HEK293 (cell line): ENCODE measurements around the gene NPAS1.

Experiments
- CTCF ChIA-PET: fragments of 350-600 bp; formaldehyde crosslinking; extraction: SDS; loops from one replicate; lab custom pipeline; 2021; ENCODE audit warnings: antibody characterized with exemption; lab: Yijun Ruan, JAX
- POLR2A ChIA-PET: fragments of 300-600 bp; formaldehyde crosslinking; extraction: SDS; loops from one replicate; lab custom pipeline; 2020; ENCODE audit warnings: antibody characterized with exemption, inconsistent platforms; lab: Yijun Ruan, JAX
- H3K27ac ChIP-seq: fragments of 200-500 bp; sonication (Bioruptor generic); 2 replicates; pipeline ENCODE4 v1.5.1; 2014; ENCODE audit warnings: low read depth, low read length, control low read depth, inconsistent platforms; ENCODE audit errors: extremely low read depth
- H3K36me3 ChIP-seq, 2 experiments: fragments of 200-500 bp in 1 of 2; sonication (Bioruptor generic) in 1 of 2; 1 replicate in 1 of 2; 2 replicates in 1 of 2; pipeline ENCODE4 v1.5.1; 2014 to 2017; ENCODE audit warnings: inconsistent platforms in 2 of 2, low read length in 2 of 2; ENCODE audit not compliant: control insufficient read depth in 2 of 2, insufficient read depth in 1 of 2
- H3K4me1 ChIP-seq: fragments of 200-500 bp; sonication (Bioruptor generic); 2 replicates; pipeline ENCODE4 v1.5.1; 2014; ENCODE audit warnings: mild to moderate bottlenecking, low read length, inconsistent platforms; ENCODE audit not compliant: control insufficient read depth, insufficient read depth
- H3K4me3 ChIP-seq: 2 replicates; pipeline ENCODE4 v1.5.1; 2011; ENCODE audit warnings: low read depth, mild to moderate bottlenecking, control low read depth, low read length, moderate library complexity
- H3K9me3 ChIP-seq: fragments of 200-500 bp; sonication (Bioruptor generic); 2 replicates; pipeline ENCODE4 v1.5.1; 2014; ENCODE audit warnings: low read depth, low read length, inconsistent platforms; ENCODE audit not compliant: control insufficient read depth, insufficient read depth
- FEZF1 ChIP-seq: fragments of 450-650 bp; formaldehyde crosslinking; IDR thresholded peaks from 2 replicates; pipeline ENCODE4 v1.5.1; 2016; ENCODE audit warnings: missing biosample characterization, missing genetic modification characterization
- GLIS1 ChIP-seq: fragments of 450-650 bp; formaldehyde crosslinking; IDR thresholded peaks from 2 replicates; pipeline ENCODE4 v1.5.1; 2016; ENCODE audit warnings: missing biosample characterization, missing genetic modification characterization
- KLF10 ChIP-seq: fragments of 450-650 bp; IDR thresholded peaks from 2 replicates; pipeline ENCODE4 v1.5.1; 2018; ENCODE audit warnings: missing biosample characterization, mild to moderate bottlenecking, missing genetic modification characterization
- KLF16 ChIP-seq: fragments of 450-650 bp; formaldehyde crosslinking; IDR thresholded peaks from 2 replicates; pipeline ENCODE4 v1.5.1; 2017; ENCODE audit warnings: missing biosample characterization, missing genetic modification characterization
- SP3 ChIP-seq: fragments of 450-650 bp; formaldehyde crosslinking; IDR thresholded peaks from 2 replicates; pipeline ENCODE4 v1.5.1; 2016; ENCODE audit warnings: missing biosample characterization, missing genetic modification characterization
- ZBTB1 ChIP-seq: fragments of 450-650 bp; formaldehyde crosslinking; IDR thresholded peaks from 2 replicates; pipeline ENCODE4 v1.5.1; 2016; ENCODE audit warnings: missing biosample characterization, missing genetic modification characterization
- ZBTB8A ChIP-seq: fragments of 450-650 bp; formaldehyde crosslinking; IDR thresholded peaks from 2 replicates; pipeline ENCODE4 v1.5.1; 2016; ENCODE audit warnings: missing biosample characterization, missing genetic modification characterization
- ZFHX2 ChIP-seq: fragments of 450-650 bp; formaldehyde crosslinking; conservative IDR thresholded peaks from 2 replicates; pipeline ENCODE4 v1.5.1; 2016; ENCODE audit warnings: missing biosample characterization, missing genetic modification characterization
- ZFP37 ChIP-seq: fragments of 450-650 bp; formaldehyde crosslinking; IDR thresholded peaks from 2 replicates; pipeline ENCODE4 v1.5.1; 2016; ENCODE audit warnings: missing biosample characterization, missing genetic modification characterization
- ZNF112 ChIP-seq: fragments of 450-650 bp; formaldehyde crosslinking; IDR thresholded peaks from 2 replicates; pipeline ENCODE4 v1.5.0; 2017; ENCODE audit warnings: missing biosample characterization, missing genetic modification characterization
- ZNF138 ChIP-seq: fragments of 450-650 bp; formaldehyde crosslinking; IDR thresholded peaks from 2 replicates; pipeline ENCODE4 v1.5.1; 2016; ENCODE audit warnings: missing biosample characterization, missing genetic modification characterization, borderline replicate concordance
- ZNF146 ChIP-seq: fragments of 450-650 bp; formaldehyde crosslinking; IDR thresholded peaks from 2 replicates; pipeline ENCODE4 v1.5.1; 2016; ENCODE audit warnings: missing biosample characterization, missing genetic modification characterization
- ZNF155 ChIP-seq: fragments of 450-650 bp; formaldehyde crosslinking; IDR thresholded peaks from 2 replicates; pipeline ENCODE4 v1.5.1; 2016; ENCODE audit warnings: missing biosample characterization, missing genetic modification characterization
- ZNF184 ChIP-seq: fragments of 450-650 bp; IDR thresholded peaks from 2 replicates; pipeline ENCODE4 v1.5.1; 2018; ENCODE audit warnings: missing biosample characterization, mild to moderate bottlenecking, missing genetic modification characterization
- ZNF274 ChIP-seq, 2 experiments: fragments of 200-500 bp in 1 of 2; fragments of 450-650 bp in 1 of 2; sonication (Bioruptor generic) in 1 of 2; formaldehyde crosslinking in 1 of 2; IDR thresholded peaks; 2 replicates each; pipeline versions ENCODE4 v1.5.1 to v1.6.1; 2014 to 2016; ENCODE audit warnings: borderline replicate concordance in 1 of 2, inconsistent platforms in 1 of 2, low read length in 1 of 2, missing biosample characterization in 1 of 2, missing genetic modification characterization in 1 of 2
- ZNF37A ChIP-seq: fragments of 450-650 bp; IDR thresholded peaks from 2 replicates; pipeline ENCODE4 v1.5.1; 2018; ENCODE audit warnings: missing biosample characterization, missing genetic modification characterization
- ZNF654 ChIP-seq: fragments of 450-650 bp; formaldehyde crosslinking; IDR thresholded peaks from 2 replicates; pipeline ENCODE4 v1.5.1; 2016; ENCODE audit warnings: low read depth, missing biosample characterization, missing genetic modification characterization
- ZNF776 ChIP-seq: fragments of 450-650 bp; formaldehyde crosslinking; IDR thresholded peaks from 2 replicates; pipeline ENCODE4 v1.5.0; 2017; ENCODE audit warnings: missing biosample characterization, missing genetic modification characterization, borderline replicate concordance
- ZSCAN23 ChIP-seq: fragments of 450-650 bp; formaldehyde crosslinking; IDR thresholded peaks from 2 replicates; pipeline ENCODE4 v1.5.1; 2016; ENCODE audit warnings: missing biosample characterization, missing genetic modification characterization
- ZSCAN30 ChIP-seq: fragments of 450-650 bp; IDR thresholded peaks from 2 replicates; pipeline ENCODE4 v1.5.1; 2018; ENCODE audit warnings: missing biosample characterization, mild to moderate bottlenecking, missing genetic modification characterization, moderate library complexity
- TF ChIP-seq, protein P1 (sequence below): fragments of 450-650 bp; formaldehyde crosslinking; IDR thresholded peaks from 2 replicates; pipeline ENCODE4 v1.5.1; 2016; ENCODE audit warnings: missing biosample characterization, missing genetic modification characterization
- TF ChIP-seq, protein P2 (sequence below): fragments of 450-650 bp; formaldehyde crosslinking; IDR thresholded peaks from 2 replicates; pipeline ENCODE4 v1.5.1; 2016; ENCODE audit warnings: missing biosample characterization, missing genetic modification characterization
- TF ChIP-seq, protein P3 (sequence below): fragments of 450-650 bp; formaldehyde crosslinking; IDR thresholded peaks from 2 replicates; pipeline ENCODE4; 2016; ENCODE audit warnings: missing biosample characterization, missing genetic modification characterization
- TF ChIP-seq, protein P4 (sequence below): fragments of 450-650 bp; formaldehyde crosslinking; conservative IDR thresholded peaks from 2 replicates; pipeline ENCODE4 v1.5.1; 2016; ENCODE audit warnings: low read depth, missing biosample characterization, missing genetic modification characterization
- TF ChIP-seq, protein P5 (sequence below): fragments of 450-650 bp; formaldehyde crosslinking; IDR thresholded peaks from 2 replicates; pipeline ENCODE4 v1.5.1; 2017; ENCODE audit warnings: missing biosample characterization, mild to moderate bottlenecking, missing genetic modification characterization, moderate library complexity

Gene NPAS1

DNA sequence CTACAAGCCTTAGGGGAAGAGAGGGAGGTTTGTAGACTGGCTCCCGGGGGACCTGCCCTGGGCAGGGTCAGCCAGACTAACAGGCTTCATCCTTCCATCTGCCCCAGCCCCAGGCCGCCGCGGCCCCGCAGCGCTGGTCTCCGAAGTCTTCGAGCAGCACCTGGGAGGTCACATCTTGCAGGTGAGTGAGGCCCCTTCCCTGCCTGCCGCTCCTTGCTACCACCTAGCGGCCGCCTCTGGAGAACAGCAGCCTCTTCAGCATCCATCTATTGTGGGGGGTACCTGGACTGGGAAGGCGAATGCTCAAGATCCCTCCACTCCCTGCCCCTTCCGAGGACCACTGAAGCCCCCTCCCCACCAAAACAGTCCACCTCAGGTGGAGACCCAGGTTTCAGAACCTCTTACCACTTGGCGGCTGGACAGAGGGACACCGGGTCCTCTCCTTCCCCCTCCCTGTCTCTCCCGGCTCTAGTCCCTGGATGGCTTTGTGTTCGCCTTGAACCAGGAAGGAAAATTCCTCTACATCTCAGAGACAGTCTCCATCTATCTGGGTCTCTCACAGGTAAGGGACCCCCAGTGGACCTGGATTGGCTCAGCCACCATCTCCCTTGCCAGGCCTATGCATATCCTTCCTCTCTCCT, 12.7 kb downstream of the NPAS1 start (continued):
- no peak for TF ChIP-seq ZNF37A
- TF ChIP-seq ZNF776 (tag by site-specific recombination): no peak
- TF ChIP-seq, protein P1, sequence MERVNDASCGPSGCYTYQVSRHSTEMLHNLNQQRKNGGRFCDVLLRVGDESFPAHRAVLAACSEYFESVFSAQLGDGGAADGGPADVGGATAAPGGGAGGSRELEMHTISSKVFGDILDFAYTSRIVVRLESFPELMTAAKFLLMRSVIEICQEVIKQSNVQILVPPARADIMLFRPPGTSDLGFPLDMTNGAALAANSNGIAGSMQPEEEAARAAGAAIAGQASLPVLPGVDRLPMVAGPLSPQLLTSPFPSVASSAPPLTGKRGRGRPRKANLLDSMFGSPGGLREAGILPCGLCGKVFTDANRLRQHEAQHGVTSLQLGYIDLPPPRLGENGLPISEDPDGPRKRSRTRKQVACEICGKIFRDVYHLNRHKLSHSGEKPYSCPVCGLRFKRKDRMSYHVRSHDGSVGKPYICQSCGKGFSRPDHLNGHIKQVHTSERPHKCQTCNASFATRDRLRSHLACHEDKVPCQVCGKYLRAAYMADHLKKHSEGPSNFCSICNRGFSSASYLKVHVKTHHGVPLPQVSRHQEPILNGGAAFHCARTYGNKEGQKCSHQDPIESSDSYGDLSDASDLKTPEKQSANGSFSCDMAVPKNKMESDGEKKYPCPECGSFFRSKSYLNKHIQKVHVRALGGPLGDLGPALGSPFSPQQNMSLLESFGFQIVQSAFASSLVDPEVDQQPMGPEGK (tag by site-specific recombination): peak; percentile 49
- TF ChIP-seq, protein P2, sequence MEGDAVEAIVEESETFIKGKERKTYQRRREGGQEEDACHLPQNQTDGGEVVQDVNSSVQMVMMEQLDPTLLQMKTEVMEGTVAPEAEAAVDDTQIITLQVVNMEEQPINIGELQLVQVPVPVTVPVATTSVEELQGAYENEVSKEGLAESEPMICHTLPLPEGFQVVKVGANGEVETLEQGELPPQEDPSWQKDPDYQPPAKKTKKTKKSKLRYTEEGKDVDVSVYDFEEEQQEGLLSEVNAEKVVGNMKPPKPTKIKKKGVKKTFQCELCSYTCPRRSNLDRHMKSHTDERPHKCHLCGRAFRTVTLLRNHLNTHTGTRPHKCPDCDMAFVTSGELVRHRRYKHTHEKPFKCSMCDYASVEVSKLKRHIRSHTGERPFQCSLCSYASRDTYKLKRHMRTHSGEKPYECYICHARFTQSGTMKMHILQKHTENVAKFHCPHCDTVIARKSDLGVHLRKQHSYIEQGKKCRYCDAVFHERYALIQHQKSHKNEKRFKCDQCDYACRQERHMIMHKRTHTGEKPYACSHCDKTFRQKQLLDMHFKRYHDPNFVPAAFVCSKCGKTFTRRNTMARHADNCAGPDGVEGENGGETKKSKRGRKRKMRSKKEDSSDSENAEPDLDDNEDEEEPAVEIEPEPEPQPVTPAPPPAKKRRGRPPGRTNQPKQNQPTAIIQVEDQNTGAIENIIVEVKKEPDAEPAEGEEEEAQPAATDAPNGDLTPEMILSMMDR (tag by site-specific recombination): peak; percentile 79
- TF ChIP-seq ZNF112: no peak
- TF ChIP-seq FEZF1: no peak
- 0 out of 2 replicates have a peak, but pooled peaks have one; percentile 20 for TF ChIP-seq ZSCAN30 (tag by site-specific recombination)
- TF ChIP-seq, protein P3, sequence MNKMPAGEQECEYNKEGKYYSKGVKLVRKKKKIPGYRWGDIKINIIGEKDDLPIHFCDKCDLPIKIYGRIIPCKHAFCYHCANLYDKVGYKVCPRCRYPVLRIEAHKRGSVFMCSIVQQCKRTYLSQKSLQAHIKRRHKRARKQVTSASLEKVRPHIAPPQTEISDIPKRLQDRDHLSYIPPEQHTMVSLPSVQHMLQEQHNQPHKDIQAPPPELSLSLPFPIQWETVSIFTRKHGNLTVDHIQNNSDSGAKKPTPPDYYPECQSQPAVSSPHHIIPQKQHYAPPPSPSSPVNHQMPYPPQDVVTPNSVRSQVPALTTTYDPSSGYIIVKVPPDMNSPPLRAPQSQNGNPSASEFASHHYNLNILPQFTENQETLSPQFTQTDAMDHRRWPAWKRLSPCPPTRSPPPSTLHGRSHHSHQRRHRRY: no peak
- no peak for TF ChIP-seq KLF10 (tag by site-specific recombination)

DNA sequence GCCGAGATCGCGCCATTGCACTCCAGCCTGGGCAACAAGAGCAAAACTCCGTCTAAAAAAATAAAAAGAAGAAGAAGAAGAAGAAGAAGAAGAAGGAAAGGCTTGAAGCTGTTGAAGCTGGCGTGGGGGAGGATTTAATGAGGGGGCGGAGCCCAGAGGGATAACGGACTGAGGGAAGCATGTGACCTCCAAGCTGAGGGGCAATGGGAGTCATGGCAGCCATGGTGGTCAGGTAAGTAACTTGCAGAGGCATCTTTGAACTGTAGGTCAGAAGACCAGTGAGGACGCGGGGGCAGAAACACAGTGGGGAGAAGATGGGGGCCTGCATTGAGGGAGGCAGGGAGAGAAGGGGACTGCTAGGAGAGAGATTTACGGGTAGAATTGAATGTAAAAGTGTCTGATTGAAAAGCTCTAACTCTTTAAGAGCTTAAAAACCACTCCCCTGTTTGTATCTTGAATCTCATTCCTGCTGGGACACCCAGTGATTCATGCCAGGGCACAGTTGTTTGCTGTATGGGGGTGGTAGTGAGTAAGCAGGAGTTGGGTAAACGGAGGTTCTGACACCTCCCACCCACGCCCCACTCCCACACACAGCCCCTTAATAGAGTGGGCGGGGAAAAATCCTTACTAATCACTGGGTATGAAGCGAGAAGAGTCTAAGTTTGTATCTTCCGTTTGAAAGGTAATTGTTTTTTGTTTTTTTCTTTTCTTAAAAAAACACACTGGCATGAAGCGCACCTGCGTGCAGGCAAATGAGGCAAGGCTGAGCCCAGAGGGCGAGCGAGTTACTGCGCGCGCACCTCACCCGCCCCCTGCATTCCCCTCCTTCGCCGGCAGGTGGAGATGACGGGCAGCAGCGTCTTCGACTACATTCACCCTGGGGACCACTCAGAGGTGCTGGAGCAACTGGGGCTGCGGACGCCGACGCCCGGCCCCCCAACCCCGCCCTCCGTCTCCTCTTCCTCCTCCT, 15.8 kb downstream of the NPAS1 start:
- no peaks in the 10 kb centered on the region; a peak in 1 of 3 replicates for H3K36me3 ChIP-seq
- ChIA-PET CTCF (interaction anchor here (0.6 to 7.2 kb wide), 31 partner anchors 10 to 957 kb away, joined by 3 to 72 read pairs (median 4); partner anchors contain the start of genes TMEM160 and ZC3H4), POLR2A (interaction anchor here (0.5 to 2.1 kb wide), 9 partner anchors 12 to 251 kb away, joined by 3 to 10 read pairs (median 7); partner anchors contain the start of genes NPAS1, TMEM160 and ZC3H4)
- peaks cover 17% of the 10 kb centered on the region for H3K4me1 ChIP-seq
- no peaks in the 10 kb centered on the region for H3K9me3 ChIP-seq
- peak overlapping the region; percentile 80 for H3K27ac ChIP-seq
- H3K4me3 ChIP-seq: peak overlapping the region; percentile 40
- TF ChIP-seq SP3 (tag by site-specific recombination) (peak; percentile 78), ZFP37 (peak; percentile 6; the same call in 1 of the 2 replicates), ZNF138 (tag by site-specific recombination) (no peak), ZNF146 (tag by site-specific recombination) (no peak), GLIS1 (tag by site-specific recombination) (peak; percentile 66), KLF16 (tag by site-specific recombination) (peak; percentile 92), ZNF184 (no peak), ZNF155 (no peak), ZBTB1 (tag by site-specific recombination) (no peak), ZFHX2 (tag by site-specific recombination) (peak; percentile 99), ZNF654 (tag by site-specific recombination) (peak; percentile 37), ZBTB8A (tag by site-specific recombination) (no peak), ZNF274 (IDR thresholded peaks at IDR 0.05; ENCODE audit: low read length) (no peak), ZNF274 (tag by site-specific recombination; IDR thresholded peaks at IDR 0.05; ENCODE audit: borderline replicate concordance) (no peak), ZSCAN23 (tag by site-specific recombination) (no peak)
- TF ChIP-seq, protein P4, sequence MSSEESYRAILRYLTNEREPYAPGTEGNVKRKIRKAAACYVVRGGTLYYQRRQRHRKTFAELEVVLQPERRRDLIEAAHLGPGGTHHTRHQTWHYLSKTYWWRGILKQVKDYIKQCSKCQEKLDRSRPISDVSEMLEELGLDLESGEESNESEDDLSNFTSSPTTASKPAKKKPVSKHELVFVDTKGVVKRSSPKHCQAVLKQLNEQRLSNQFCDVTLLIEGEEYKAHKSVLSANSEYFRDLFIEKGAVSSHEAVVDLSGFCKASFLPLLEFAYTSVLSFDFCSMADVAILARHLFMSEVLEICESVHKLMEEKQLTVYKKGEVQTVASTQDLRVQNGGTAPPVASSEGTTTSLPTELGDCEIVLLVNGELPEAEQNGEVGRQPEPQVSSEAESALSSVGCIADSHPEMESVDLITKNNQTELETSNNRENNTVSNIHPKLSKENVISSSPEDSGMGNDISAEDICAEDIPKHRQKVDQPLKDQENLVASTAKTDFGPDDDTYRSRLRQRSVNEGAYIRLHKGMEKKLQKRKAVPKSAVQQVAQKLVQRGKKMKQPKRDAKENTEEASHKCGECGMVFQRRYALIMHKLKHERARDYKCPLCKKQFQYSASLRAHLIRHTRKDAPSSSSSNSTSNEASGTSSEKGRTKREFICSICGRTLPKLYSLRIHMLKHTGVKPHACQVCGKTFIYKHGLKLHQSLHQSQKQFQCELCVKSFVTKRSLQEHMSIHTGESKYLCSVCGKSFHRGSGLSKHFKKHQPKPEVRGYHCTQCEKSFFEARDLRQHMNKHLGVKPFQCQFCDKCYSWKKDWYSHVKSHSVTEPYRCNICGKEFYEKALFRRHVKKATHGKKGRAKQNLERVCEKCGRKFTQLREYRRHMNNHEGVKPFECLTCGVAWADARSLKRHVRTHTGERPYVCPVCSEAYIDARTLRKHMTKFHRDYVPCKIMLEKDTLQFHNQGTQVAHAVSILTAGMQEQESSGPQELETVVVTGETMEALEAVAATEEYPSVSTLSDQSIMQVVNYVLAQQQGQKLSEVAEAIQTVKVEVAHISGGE: 0 out of 2 replicates have a peak, but pooled peaks have one; percentile 21
- TF ChIP-seq, protein P5, sequence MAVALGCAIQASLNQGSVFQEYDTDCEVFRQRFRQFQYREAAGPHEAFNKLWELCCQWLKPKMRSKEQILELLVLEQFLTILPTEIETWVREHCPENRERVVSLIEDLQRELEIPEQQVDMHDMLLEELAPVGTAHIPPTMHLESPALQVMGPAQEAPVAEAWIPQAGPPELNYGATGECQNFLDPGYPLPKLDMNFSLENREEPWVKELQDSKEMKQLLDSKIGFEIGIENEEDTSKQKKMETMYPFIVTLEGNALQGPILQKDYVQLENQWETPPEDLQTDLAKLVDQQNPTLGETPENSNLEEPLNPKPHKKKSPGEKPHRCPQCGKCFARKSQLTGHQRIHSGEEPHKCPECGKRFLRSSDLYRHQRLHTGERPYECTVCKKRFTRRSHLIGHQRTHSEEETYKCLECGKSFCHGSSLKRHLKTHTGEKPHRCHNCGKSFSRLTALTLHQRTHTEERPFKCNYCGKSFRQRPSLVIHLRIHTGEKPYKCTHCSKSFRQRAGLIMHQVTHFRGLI: no peak
